ENCODE data around the gene FNDC3B. TPM values are rescaled to one million over a fixed set of nuclear protein-coding genes. Genes with fewer than 3 reads are reported as not detected.

FNDC3B gene
- total and polyA plus RNA-seq, 9 of the 15 experiments (the other 6 are each of a cell fraction or from before 2014, with no cell fraction given): 7.0 to 35.8 (median 16.2) TPM

DNA sequence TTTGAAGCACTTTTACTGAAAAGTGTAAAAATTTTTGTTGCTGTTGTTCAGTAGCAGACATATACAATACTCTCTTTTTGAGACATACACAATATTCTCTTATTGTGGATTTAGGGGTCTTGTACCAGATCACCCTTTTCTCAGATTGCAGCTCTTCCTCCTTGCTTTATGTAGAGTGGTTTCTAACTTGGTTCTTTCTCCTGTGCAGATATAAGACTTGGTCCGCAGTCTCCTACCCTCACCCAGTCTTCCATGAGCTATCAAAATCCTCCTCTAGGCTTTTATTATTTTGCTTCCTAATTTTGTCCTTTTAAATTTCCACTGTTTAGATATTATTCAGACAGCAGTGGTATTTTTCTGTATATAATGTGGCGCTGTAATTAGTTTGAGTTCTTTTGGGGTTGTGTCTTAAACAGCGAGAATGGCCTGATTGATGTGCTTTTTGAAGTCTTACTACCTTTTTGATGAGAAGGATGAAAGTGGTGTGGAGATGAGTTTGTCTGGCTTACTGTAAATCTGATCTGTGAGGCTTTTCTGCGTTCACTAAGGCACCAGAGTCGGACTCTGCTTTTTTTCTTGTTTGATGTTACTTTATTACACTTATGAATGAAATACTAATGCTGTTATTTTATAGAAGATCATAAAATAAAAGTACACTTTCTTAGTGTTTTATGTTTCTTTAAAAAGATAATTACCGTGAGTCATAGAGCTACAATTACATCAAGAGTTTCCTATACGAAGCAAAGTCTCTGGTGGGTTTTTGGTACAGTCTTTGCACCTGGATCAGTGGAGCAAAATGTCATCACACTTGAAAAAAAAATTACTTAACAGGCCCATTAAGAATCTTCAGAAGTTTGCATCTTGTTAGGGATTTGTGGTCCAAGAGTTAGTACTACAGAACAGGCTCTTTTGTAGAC lies 27.8 kb downstream of the FNDC3B start (continued):
- no peak for TF ChIP-seq FOXJ2 (tag; IDR thresholded peaks at IDR 0.05)
- TF ChIP-seq ZNF444 (CRISPR knock-in tag; IDR thresholded peaks at IDR 0.05): no peak
- no peak for TF ChIP-seq GATAD2A (IDR thresholded peaks at IDR 0.05)
- TF ChIP-seq ZBED1 (IDR thresholded peaks at IDR 0.05): no peak
- TF ChIP-seq EWSR1 (IDR thresholded peaks at IDR 0.05; ENCODE audit: borderline replicate concordance, low read depth, partially characterized antibody): no peak
- TF ChIP-seq HSF4 (CRISPR knock-in tag; IDR thresholded peaks at IDR 0.05; ENCODE audit: borderline replicate concordance): no peak
- no peak for TF ChIP-seq POLR2AphosphoS5 (IDR thresholded peaks at IDR 0.05; ENCODE audit: control insufficient read depth, insufficient read depth, low read depth, low read length)
- TF ChIP-seq ZBTB7A (IDR thresholded peaks at IDR 0.05; ENCODE audit: borderline replicate concordance, control insufficient read depth, low read depth, low read length): no peak
- TF ChIP-seq, protein P1, sequence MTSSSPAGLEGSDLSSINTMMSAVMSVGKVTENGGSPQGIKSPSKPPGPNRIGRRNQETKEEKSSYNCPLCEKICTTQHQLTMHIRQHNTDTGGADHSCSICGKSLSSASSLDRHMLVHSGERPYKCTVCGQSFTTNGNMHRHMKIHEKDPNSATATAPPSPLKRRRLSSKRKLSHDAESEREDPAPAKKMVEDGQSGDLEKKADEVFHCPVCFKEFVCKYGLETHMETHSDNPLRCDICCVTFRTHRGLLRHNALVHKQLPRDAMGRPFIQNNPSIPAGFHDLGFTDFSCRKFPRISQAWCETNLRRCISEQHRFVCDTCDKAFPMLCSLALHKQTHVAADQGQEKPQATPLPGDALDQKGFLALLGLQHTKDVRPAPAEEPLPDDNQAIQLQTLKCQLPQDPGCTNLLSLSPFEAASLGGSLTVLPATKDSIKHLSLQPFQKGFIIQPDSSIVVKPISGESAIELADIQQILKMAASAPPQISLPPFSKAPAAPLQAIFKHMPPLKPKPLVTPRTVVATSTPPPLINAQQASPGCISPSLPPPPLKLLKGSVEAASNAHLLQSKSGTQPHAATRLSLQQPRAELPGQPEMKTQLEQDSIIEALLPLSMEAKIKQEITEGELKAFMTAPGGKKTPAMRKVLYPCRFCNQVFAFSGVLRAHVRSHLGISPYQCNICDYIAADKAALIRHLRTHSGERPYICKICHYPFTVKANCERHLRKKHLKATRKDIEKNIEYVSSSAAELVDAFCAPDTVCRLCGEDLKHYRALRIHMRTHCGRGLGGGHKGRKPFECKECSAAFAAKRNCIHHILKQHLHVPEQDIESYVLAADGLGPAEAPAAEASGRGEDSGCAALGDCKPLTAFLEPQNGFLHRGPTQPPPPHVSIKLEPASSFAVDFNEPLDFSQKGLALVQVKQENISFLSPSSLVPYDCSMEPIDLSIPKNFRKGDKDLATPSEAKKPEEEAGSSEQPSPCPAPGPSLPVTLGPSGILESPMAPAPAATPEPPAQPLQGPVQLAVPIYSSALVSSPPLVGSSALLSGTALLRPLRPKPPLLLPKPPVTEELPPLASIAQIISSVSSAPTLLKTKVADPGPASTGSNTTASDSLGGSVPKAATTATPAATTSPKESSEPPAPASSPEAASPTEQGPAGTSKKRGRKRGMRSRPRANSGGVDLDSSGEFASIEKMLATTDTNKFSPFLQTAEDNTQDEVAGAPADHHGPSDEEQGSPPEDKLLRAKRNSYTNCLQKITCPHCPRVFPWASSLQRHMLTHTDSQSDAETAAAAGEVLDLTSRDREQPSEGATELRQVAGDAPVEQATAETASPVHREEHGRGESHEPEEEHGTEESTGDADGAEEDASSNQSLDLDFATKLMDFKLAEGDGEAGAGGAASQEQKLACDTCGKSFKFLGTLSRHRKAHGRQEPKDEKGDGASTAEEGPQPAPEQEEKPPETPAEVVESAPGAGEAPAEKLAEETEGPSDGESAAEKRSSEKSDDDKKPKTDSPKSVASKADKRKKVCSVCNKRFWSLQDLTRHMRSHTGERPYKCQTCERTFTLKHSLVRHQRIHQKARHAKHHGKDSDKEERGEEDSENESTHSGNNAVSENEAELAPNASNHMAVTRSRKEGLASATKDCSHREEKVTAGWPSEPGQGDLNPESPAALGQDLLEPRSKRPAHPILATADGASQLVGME (CRISPR knock-in tag; IDR thresholded peaks at IDR 0.05): no peak
- TF ChIP-seq ZBTB8A (IDR thresholded peaks at IDR 0.05; ENCODE audit: partially characterized antibody): no peak
- TF ChIP-seq TEAD2 (tag; IDR thresholded peaks at IDR 0.05): no peak
- TF ChIP-seq, protein P2, sequence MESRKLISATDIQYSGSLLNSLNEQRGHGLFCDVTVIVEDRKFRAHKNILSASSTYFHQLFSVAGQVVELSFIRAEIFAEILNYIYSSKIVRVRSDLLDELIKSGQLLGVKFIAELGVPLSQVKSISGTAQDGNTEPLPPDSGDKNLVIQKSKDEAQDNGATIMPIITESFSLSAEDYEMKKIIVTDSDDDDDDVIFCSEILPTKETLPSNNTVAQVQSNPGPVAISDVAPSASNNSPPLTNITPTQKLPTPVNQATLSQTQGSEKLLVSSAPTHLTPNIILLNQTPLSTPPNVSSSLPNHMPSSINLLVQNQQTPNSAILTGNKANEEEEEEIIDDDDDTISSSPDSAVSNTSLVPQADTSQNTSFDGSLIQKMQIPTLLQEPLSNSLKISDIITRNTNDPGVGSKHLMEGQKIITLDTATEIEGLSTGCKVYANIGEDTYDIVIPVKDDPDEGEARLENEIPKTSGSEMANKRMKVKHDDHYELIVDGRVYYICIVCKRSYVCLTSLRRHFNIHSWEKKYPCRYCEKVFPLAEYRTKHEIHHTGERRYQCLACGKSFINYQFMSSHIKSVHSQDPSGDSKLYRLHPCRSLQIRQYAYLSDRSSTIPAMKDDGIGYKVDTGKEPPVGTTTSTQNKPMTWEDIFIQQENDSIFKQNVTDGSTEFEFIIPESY (CRISPR knock-in tag; IDR thresholded peaks at IDR 0.05): no peak
- no peak for TF ChIP-seq ZNF124 (CRISPR knock-in tag; IDR thresholded peaks at IDR 0.05)
- TF ChIP-seq EHMT2 (IDR thresholded peaks at IDR 0.05): no peak
- no peak for TF ChIP-seq ZNF354B (CRISPR knock-in tag; IDR thresholded peaks at IDR 0.05)
